ENCODE measurements around the gene NAXD. TPM values are rescaled to one million over a fixed set of nuclear protein-coding genes. Genes with fewer than 3 reads are reported as not detected.

NAXD gene
- total and polyA plus RNA-seq, 2 of the 4 experiments (the other 2 are of a cell fraction), result 10.2 to 27.2 TPM

- Histone ChIP-seq H2AFZ (replicated peaks; ENCODE audit: low read length, poor library complexity) (no peak overlapping the region), H2BK120ac (ENCODE audit: low read depth, low read length) (no peak overlapping the region), H3K9me1 (ENCODE audit: insufficient read depth, low read length) (no peaks in the 10 kb centered on the region), H3K14ac (replicated peaks; ENCODE audit: low read depth, low read length) (no peak overlapping the region), H4K20me1 (ENCODE audit: insufficient read depth, low read length) (no peaks in the 10 kb centered on the region), H2BK5ac (ENCODE audit: low read depth, low read length, poor library complexity, severe bottlenecking) (no peak overlapping the region), H3K36me3 (ENCODE audit: control insufficient read depth, insufficient read depth, low read length) (no peaks in the 10 kb centered on the region), H3K56ac (ENCODE audit: extremely low read depth, insufficient read depth, low read length) (no peak overlapping the region), H2AK9ac (replicated peaks; ENCODE audit: low read depth, low read length, poor library complexity) (no peak overlapping the region), H2BK20ac (ENCODE audit: low read depth, low read length) (no peak overlapping the region), H3K4ac (ENCODE audit: low read depth, low read length) (no peak overlapping the region), H3K4me2 (ENCODE audit: low read depth, low read length) (no peak overlapping the region), H3K27me3 (ENCODE audit: control insufficient read depth, insufficient read depth, low read length) (peaks cover 2% of the 10 kb centered on the region; the same call in 1 of the 2 replicates), H3K9ac (ENCODE audit: low read depth, low read length) (no peak overlapping the region), H4K5ac (ENCODE audit: low read depth, low read length) (no peak overlapping the region), H3K4me3 (ENCODE audit: insufficient read depth, low read depth, low read length) (no peak overlapping the region), H4K91ac (ENCODE audit: insufficient read depth, low read depth, low read length) (no peak overlapping the region), H3K23ac (ENCODE audit: low read depth, low read length) (no peak overlapping the region), H3K27ac (ENCODE audit: insufficient read depth, low read length) (no peak overlapping the region), H4K8ac (ENCODE audit: low read depth in 2 of 2, low read length in 2 of 2) (no peak overlapping the region), H3K18ac (ENCODE audit: low read depth, low read length) (no peak overlapping the region), H3K9me3 (ENCODE audit: control insufficient read depth, insufficient read depth, low read length) (no peaks in the 10 kb centered on the region), H3K79me1 (ENCODE audit: low read depth in 1 of 2, low read length in 2 of 2) (no peaks in the 10 kb centered on the region), H2BK15ac (ENCODE audit: low read depth, low read length) (no peak overlapping the region), H3K4me1 (ENCODE audit: control insufficient read depth, insufficient read depth, low read length) (no peaks in the 10 kb centered on the region), H2AK5ac (ENCODE audit: low read depth, low read length) (no peak overlapping the region)
- dilution Hi-C loops (cut with HindIII; ENCODE audit: low sequenced_read_pairs, unreplicated experiment) (no loop called here), intact Hi-C loops (cut with micrococcal nuclease) (no loop called here), in situ Hi-C loops (cut with MboI; ENCODE audit: low sequenced_read_pairs) (no loop called here)
- TF ChIP-seq RFX5 (IDR thresholded peaks at IDR 0.05; ENCODE audit: low read depth, low read length) (no peak), POLR2A (IDR thresholded peaks at IDR 0.05; ENCODE audit: low read depth, low read length) (no peak), CTCF (conservative IDR thresholded peaks at IDR 0.05; ENCODE audit: low read depth, low read length) (no peak), SMC3 (IDR thresholded peaks at IDR 0.05; ENCODE audit: low read depth, low read length) (no peak), RCOR1 (IDR thresholded peaks at IDR 0.05; ENCODE audit: insufficient replicate concordance, low read length) (no peak), ELK1 (IDR thresholded peaks at IDR 0.05; ENCODE audit: borderline replicate concordance, low read depth, low read length) (no peak), CHD1 (IDR thresholded peaks at IDR 0.05; ENCODE audit: low read depth, low read length) (no peak), NFE2L2 (IDR thresholded peaks at IDR 0.05; ENCODE audit: low read depth, low read length) (no peak)
- WGBS, 2 experiments (ENCODE audit: extremely low coverage in 2 of 2, insufficient read length in 1 of 2), result 77% methylated on average over 7 of the region's 10 CpGs; no CpG with 5 or more reads in 1 of the 2 experiments
- ATAC-seq (ENCODE audit: low read depth) (no peak), DNase-seq (no peak)
- POLR2A ChIA-PET (ENCODE audit: unreplicated experiment), result no interaction called here
- CTCF ChIA-PET, result no interaction called here
- no TSS peak for BruUV-seq (replicated peaks)
These were observed 15.0 kb upstream of the NAXD start for GRCh38 chr13:110600261-110600819.
